WTC11 (cell line): ENCODE measurements around the gene ST3GAL5.

ENCODE experiments used
- ATF1 ChIP-seq: sonication (generic); formaldehyde crosslinking; IDR thresholded peaks from 2 replicates; pipeline ENCODE4 v1.8.1; 2023; ENCODE audit warnings: mild to moderate bottlenecking, moderate library complexity, missing genetic modification reagents
- CTCF ChIP-seq: fragments of 200-600 bp; IDR thresholded peaks from 2 replicates; pipeline ENCODE4 v1.8.0; 2022; ENCODE audit warnings: antibody characterized with exemption
- HMGXB4 ChIP-seq: sonication (generic); formaldehyde crosslinking; IDR thresholded peaks from 2 replicates; pipeline ENCODE4 v1.8.1; 2023; ENCODE audit warnings: mild to moderate bottlenecking, moderate library complexity, missing genetic modification reagents
- IRF2 ChIP-seq: sonication (generic); formaldehyde crosslinking; IDR thresholded peaks from 2 replicates; pipeline ENCODE4 v1.8.0; 2022; ENCODE audit warnings: low read depth, missing genetic modification reagents, borderline replicate concordance
- MAX ChIP-seq: sonication (generic); formaldehyde crosslinking; IDR thresholded peaks from 2 replicates; pipeline ENCODE4 v1.8.0; 2022; ENCODE audit warnings: mild to moderate bottlenecking, missing genetic modification reagents
- NR1H2 ChIP-seq: sonication (generic); formaldehyde crosslinking; IDR thresholded peaks from 2 replicates; pipeline ENCODE4 v1.9.0; 2021; ENCODE audit warnings: mild to moderate bottlenecking, moderate library complexity, missing genetic modification reagents
- TEAD4 ChIP-seq: sonication (generic); formaldehyde crosslinking; IDR thresholded peaks from 2 replicates; pipeline ENCODE4 v1.8.0; 2022; ENCODE audit warnings: mild to moderate bottlenecking, missing genetic modification reagents
- ZNF317 ChIP-seq: sonication (generic); formaldehyde crosslinking; IDR thresholded peaks from 2 replicates; pipeline ENCODE4 v1.8.1; 2023; ENCODE audit warnings: low read depth, mild to moderate bottlenecking, moderate library complexity, missing genetic modification reagents, borderline replicate concordance

DNA sequence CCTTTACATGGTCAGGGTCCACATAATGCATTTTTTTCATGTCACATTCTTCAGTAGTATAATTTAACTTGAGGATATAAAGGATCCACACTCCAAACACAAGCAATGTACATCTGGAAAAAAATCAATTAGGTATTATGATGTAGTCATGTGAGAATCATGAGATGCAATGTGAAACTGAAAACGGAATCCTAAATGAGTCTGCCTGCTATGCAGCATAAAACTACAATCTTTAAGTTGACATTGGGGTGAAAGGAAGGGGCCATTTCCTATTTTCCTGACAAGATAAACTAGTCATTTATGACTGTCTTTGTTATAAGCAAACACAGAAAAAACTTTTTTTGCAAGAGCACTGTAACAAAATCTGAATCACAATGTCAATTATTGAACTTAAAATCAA lies 27.6 kb downstream of the ST3GAL5 start:
- TF ChIP-seq ATF1 (CRISPR knock-in tag) = no peak
- no peak for TF ChIP-seq ZNF317 (CRISPR knock-in tag)
- TF ChIP-seq TEAD4 = no peak
- TF ChIP-seq HMGXB4 (CRISPR knock-in tag) = no peak
- no peak for TF ChIP-seq NR1H2 (CRISPR knock-in tag)
- TF ChIP-seq IRF2 (CRISPR knock-in tag) = no peak
- TF ChIP-seq MAX (CRISPR knock-in tag) = no peak
- TF ChIP-seq CTCF = no peak
